ENCODE results near the gene ADARB2.
"Not testable (repeated sequence)": the region's sequence is repeated elsewhere in the genome, so short reads cannot be mapped to it uniquely, and the experiment has no call there.

ADARB2 gene

GRCh38 chr10:1414893-1415292, 322.4 kb downstream of the ADARB2 start:
- DNase-seq: no peak

- not testable (repeated sequence) for DNase-seq
These were observed 323.0 kb downstream of the ADARB2 start for GRCh38 chr10:1414346-1414745.

DNA sequence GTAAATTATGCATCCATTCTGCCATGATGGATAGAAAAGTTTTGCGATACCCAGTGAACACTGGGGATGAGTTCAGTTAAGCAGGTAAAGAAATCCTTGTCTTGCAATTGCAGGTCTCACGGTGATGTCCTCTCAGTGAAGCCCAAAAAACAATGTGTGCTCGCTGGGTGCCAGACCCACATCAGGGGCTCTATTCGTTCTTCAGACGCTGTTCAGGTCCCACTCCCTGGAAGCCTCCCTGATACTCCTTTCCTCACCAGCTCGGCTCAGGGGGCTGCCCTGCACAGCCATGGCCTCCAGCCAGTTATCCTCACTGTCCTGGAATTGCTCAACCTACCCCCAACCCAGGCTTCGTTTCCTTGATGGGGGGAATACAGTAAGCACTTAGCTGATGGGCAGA, 323.5 kb downstream of the ADARB2 start:
- no peak for DNase-seq

DNA sequence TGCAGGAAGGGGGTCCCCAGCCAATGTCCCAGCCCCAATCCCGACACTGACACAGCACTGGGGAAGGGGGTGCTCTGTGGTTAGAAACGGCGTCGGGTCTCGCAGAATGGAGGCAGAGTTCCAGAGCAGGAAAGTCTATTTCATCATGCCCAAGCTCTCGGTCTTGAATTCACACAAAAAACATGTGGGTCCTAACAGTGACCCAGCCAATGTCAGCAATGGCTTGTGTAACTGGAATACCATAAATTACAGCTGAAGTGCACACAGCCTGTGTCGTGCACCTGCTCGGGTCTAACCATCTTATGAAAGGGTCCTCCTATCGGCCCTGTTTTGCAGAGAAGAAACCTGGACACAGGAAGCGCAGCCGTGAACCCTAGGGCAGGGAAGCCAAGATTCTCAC, 324.1 kb downstream of the ADARB2 start:
- no peak for DNase-seq

GRCh38 chr10:1412531-1413189, 324.7 kb downstream of the ADARB2 start:
- no peak for DNase-seq

GRCh38 chr10:1411956-1412355, 325.4 kb downstream of the ADARB2 start:
- no peak for DNase-seq

DNA sequence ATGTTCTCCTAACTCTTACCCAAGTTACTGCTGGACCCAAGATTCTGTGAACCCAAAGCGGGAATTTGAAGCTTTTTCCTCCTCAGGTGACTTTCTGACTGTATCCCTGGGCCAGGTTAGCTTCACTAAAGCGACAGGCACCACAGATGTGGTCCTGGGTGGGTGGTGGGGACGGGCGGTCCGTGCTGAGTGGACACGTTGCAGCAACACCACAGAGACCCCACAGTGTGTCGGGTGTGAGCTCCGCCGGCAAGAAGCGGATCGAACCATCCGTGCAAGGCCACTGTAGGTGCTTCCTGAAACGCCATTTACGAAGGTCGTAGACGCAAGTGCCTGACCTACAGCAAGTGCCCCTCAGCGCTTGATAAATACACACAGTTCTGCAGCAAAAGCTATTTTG, 325.9 kb downstream of the ADARB2 start:
- DNase-seq: no peak

GRCh38 chr10:1410469-1411395, 326.6 kb downstream of the ADARB2 start:
- DNase-seq: no peak

DNA sequence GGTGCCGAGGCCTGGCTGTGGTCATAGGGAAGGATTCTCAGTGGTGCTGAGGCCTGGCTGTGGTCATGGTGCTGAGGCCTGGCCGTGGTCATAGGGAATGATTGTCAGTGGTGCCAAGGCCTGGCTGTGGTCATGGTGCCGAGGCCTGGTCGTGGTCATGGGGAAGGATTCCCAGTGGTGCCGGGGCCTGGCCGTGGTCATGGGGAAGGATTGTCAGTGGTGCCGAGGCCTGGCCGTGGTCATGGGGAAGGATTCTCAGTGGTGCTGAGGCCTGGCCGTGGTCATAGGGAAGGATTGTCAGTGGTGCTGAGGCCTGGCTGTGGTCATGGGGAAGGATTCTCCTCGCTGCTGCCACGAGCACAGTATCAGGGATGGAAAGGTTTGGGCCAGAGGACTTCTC, 327.3 kb downstream of the ADARB2 start:
- DNase-seq: no peak

- no peak for DNase-seq
These were observed 327.9 kb downstream of the ADARB2 start for GRCh38 chr10:1409392-1409791.

GRCh38 chr10:1408651-1409367, 328.5 kb downstream of the ADARB2 start:
- no peak for DNase-seq

GRCh38 chr10:1406967-1407945, 330.1 kb downstream of the ADARB2 start:
- no peak for DNase-seq

- no peak for DNase-seq
These were observed 331.0 kb downstream of the ADARB2 start for GRCh38 chr10:1406132-1406966.

GRCh38 chr10:1404323-1405260, 332.7 kb downstream of the ADARB2 start:
- DNase-seq: no peak

DNA sequence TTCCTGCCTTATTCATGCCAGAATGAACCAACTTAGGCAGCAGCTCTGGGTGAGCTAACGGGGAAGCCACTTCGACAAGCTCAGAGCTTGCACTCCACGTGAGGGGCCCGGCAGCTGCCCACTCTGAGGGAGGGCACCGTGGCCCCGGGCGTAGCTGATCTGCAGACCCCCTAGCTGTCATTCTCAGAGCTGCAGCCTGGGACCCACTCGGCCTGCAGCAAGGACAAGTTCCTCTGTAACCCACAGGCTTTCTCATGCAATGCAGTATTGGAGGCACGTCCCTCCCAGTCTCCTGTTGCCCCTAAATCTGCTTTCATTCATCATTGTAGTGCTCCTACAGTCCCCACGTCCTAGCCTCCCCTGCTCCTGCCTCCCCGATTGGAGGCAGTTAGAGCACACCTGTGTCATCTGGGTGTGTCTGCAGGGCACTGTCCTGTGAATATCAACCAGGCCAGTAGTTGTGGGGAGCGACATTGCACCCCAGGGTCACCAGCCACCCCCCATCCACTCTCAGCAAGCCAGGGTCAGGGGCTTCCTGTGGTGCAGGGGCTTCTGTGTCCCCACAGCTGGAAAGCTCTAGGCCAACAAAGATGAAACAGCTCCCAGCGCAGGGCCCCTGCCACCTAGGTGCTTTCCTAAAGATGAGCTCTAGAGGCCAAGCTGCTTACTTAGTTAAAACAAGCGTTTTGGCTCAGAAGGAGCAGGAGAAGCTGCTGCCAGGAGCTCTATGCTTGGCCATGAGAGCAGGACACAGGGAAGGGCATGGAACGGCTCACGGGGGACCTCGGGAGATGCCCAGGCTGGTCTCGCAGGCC, 333.6 kb downstream of the ADARB2 start:
- DNase-seq: no peak

- DNase-seq: no peak
These were observed 334.4 kb downstream of the ADARB2 start for GRCh38 chr10:1402816-1403507.

- no peak for DNase-seq
These were observed 335.1 kb downstream of the ADARB2 start for GRCh38 chr10:1402016-1402770.

All from activated CD4-positive, alpha-beta T cell treated with anti-CD3 and anti-CD28 coated beads, Interleukin-2, amount 50 U/mL, for 48 hours (primary cell).